ENCODE data around the gene FUT7.

FUT7 gene

GRCh38 chr9:137030538-137031527 is 1.1 kb downstream of the FUT7 start:
- no peak for DNase-seq

GRCh38 chr9:137030006-137030405 is 1.9 kb downstream of the FUT7 start:
- DNase-seq: no peak

GRCh38 chr9:137029058-137029936 is 2.6 kb downstream of the FUT7 start:
- no peak for DNase-seq

GRCh38 chr9:137028263-137029057 is 3.4 kb downstream of the FUT7 start:
- DNase-seq: peak; percentile 22

GRCh38 chr9:137027369-137028262 is 4.3 kb downstream of the FUT7 start, which contains the start of gene ABCA2:
Gene ABCA2 (minus strand): TSS chr9:137028237. CDS start chr9:137028140, 97 bp downstream.
- DNase-seq: no peak

GRCh38 chr9:137026828-137027227 is 5.1 kb downstream of the FUT7 start:
- no peak for DNase-seq

- no peak for DNase-seq
Observed at GRCh38 chr9:137026384-137026783, 5.5 kb downstream of the FUT7 start.

GRCh38 chr9:137025517-137025966 is 6.3 kb downstream of the FUT7 start:
- peak; percentile 85 for DNase-seq

GRCh38 chr9:137023583-137023991 is 8.3 kb downstream of the FUT7 start:
- no peak for DNase-seq

- no peak for DNase-seq
Observed at GRCh38 chr9:137023157-137023556, 8.7 kb downstream of the FUT7 start.

- DNase-seq: no peak
Observed at GRCh38 chr9:137022662-137023008, 9.3 kb downstream of the FUT7 start.

- peak; percentile 14 for DNase-seq
Observed at GRCh38 chr9:137021979-137022661, 9.8 kb downstream of the FUT7 start.

GRCh38 chr9:137021568-137021978 is 10.3 kb downstream of the FUT7 start:
- DNase-seq: no peak

GRCh38 chr9:137020771-137021567 is 10.9 kb downstream of the FUT7 start:
- DNase-seq: no peak

- no peak for DNase-seq
Observed at GRCh38 chr9:137019891-137020683, 11.8 kb downstream of the FUT7 start.

GRCh38 chr9:137018761-137019559 is 12.9 kb downstream of the FUT7 start:
- no peak for DNase-seq

- no peak for DNase-seq
Observed at GRCh38 chr9:137017791-137018497, 13.9 kb downstream of the FUT7 start.

GRCh38 chr9:137017071-137017470 is 14.8 kb downstream of the FUT7 start:
- no peak for DNase-seq

All from NCI-H526 treated with DMSO at 0.1 percent for 48 hours (cell line).